Measurements from ENCODE around the gene DOK3. TPM values are rescaled to one million over a fixed set of nuclear protein-coding genes. Genes with fewer than 3 reads are reported as not detected.
A peak's percentile ranks its signal among the peaks of the same experiment; 100 is the strongest.

DOK3 gene
- total and polyA plus RNA-seq, 4 donors: 15.6 to 146 (median 47.8) TPM

DNA sequence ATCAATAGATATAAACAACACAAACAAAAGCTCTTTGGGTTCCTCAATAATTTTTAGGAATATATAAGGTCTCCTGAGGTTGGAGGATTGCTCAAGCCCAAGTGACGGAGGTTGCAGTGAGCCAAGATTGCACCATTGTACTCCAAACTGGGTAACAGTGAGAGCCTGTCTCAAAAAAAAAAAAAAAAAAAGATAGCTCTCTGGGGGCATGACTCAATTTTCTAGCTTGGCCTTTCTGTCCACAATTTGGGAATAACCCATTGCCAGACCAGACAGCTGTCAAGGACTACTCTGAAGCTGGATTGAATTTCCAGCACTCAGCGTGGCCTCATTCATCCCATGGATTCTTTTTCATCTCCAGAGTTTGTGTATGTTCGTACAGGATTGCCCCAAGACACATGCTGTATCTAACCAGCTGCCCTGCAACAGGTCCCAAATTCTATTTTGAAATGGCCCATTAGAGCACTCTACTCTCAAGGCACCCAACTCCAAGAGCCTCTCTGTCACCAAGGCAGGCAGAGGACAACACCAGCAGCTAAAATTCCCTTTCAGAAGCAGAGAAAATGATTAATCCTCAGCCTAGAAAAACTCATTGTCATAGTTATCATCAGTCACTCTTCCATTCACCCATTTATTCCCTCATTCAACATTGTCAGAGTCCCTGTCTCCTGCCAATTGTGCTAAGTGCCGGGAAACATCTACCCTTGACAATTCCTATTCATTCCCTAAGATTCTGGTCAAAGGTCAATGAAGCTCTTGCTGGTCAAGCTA is 36.0 kb upstream of the DOK3 start:
- H3K4me3 ChIP-seq: no peak overlapping the region
- peak in 2 of 3 donors; percentile 68 to 71 for DNase-seq
- peak overlapping the region; percentile 24 to 90 for H3K27ac ChIP-seq (ENCODE audit: low read depth in 1 of 2, low read length in 1 of 2)
- WGBS, 2 donors: 62 to 70% methylated on average over 4 of the region's 4 CpGs
- no peaks in the 10 kb centered on the region for H3K9me3 ChIP-seq (ENCODE audit: control insufficient read depth in 4 of 4, insufficient read depth in 3 of 4, low read length in 3 of 4)
- no peaks in the 10 kb centered on the region for H3K27me3 ChIP-seq (ENCODE audit: control insufficient read depth in 3 of 3, insufficient read depth in 3 of 3, low read length in 2 of 3)
- H3K9ac ChIP-seq (ENCODE audit: insufficient read depth in 1 of 2, low read length in 2 of 2): no peak overlapping the region
- peak; percentile 39 for ATAC-seq (ENCODE audit: insufficient read depth, low FRiP score)
- H3K4me1 ChIP-seq (ENCODE audit: control insufficient read depth in 5 of 5, insufficient read depth in 5 of 5, low read length in 5 of 5): peaks cover 6 to 23% (median 15%) of the 10 kb centered on the region in 5 donors
- peaks cover 1 to 8% (median 5%) of the 10 kb centered on the region in 4 donors for H3K36me3 ChIP-seq (ENCODE audit: control insufficient read depth in 4 of 4, insufficient read depth in 4 of 4, low read length in 4 of 4)
- TF ChIP-seq, protein P1, sequence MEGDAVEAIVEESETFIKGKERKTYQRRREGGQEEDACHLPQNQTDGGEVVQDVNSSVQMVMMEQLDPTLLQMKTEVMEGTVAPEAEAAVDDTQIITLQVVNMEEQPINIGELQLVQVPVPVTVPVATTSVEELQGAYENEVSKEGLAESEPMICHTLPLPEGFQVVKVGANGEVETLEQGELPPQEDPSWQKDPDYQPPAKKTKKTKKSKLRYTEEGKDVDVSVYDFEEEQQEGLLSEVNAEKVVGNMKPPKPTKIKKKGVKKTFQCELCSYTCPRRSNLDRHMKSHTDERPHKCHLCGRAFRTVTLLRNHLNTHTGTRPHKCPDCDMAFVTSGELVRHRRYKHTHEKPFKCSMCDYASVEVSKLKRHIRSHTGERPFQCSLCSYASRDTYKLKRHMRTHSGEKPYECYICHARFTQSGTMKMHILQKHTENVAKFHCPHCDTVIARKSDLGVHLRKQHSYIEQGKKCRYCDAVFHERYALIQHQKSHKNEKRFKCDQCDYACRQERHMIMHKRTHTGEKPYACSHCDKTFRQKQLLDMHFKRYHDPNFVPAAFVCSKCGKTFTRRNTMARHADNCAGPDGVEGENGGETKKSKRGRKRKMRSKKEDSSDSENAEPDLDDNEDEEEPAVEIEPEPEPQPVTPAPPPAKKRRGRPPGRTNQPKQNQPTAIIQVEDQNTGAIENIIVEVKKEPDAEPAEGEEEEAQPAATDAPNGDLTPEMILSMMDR (IDR thresholded peaks at IDR 0.05; ENCODE audit: control extremely low read depth, extremely low read depth): no peak

DNA sequence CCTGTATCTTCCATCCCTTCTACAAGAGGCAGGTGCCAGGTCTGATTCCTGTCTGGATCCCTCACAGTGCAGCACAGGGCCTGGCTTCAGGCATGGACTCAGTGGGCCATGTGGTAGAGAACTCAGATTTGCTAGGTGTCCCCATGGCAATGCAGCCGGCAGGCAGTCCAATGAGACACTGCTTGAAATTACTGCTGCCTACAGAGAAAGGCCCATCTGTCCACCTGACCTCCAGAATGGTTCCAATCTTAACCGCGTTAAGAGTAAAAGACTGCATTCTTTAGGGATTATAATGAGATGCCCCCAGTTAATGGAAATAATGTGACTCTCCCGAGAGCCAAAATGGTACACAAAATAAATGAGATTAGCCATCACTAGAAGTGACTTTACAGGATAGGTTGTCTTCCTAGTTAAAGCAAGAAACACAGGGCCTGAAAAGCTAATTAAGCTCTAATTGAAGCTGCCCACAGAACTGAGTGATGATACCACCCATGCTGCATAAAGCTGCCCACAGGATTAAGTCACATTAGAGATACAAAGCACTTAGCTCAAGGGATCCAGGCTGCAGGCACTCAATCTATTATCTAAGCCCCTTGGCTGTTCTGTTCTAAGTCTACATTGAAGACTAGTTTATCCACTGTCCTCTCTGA is 33.3 kb upstream of the DOK3 start:
- H3K27ac ChIP-seq (ENCODE audit: low read depth in 1 of 2, low read length in 1 of 2): no peak overlapping the region
- WGBS, 2 donors: 95 to 96% methylated on average over 4 of the region's 4 CpGs
- H3K36me3 ChIP-seq (ENCODE audit: control insufficient read depth in 4 of 4, insufficient read depth in 4 of 4, low read length in 4 of 4): peaks cover 3 to 13% (median 8%) of the 10 kb centered on the region in 4 donors

DNA sequence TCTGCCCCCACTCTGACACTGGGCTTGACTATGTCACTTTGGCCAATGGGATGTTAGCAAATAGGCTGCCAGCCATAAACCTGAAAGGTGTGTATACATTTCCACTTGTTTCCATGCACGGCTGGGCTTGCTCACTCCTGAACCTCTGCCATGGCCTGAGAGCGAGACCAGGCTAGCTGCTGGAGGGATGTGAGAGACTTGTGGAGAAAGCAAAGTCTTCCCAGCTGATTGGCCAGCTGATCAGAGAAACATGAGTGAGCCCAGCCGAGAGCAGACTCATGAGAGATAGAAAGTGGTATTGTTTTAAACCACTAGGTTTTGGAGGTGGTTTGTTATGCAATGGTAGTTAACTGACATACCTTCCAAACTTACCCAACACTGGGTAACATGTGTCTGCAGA is 30.8 kb upstream of the DOK3 start:
- ATAC-seq (ENCODE audit: insufficient read depth, low FRiP score) (no peak), DNase-seq (no peak)
- H3K4me1 ChIP-seq (ENCODE audit: control insufficient read depth in 5 of 5, insufficient read depth in 5 of 5, low read length in 5 of 5): peaks cover 0 to 34% (median 4%) of the 10 kb centered on the region in 5 donors
- WGBS, 2 donors: 51 to 78% methylated on average over 3 of the region's 3 CpGs
- no peaks in the 10 kb centered on the region for H3K27me3 ChIP-seq (ENCODE audit: control insufficient read depth in 3 of 3, insufficient read depth in 3 of 3, low read length in 2 of 3)
- TF ChIP-seq, protein P1 (IDR thresholded peaks at IDR 0.05; ENCODE audit: control extremely low read depth, extremely low read depth): no peak
- H3K36me3 ChIP-seq (ENCODE audit: control insufficient read depth in 4 of 4, insufficient read depth in 4 of 4, low read length in 4 of 4): peaks cover 12 to 30% (median 23%) of the 10 kb centered on the region in 4 donors
- no peak overlapping the region for H3K4me3 ChIP-seq
- no peaks in the 10 kb centered on the region for H3K9me3 ChIP-seq (ENCODE audit: control insufficient read depth in 4 of 4, insufficient read depth in 3 of 4, low read length in 3 of 4)
- H3K9ac ChIP-seq (ENCODE audit: insufficient read depth in 1 of 2, low read length in 2 of 2): no peak overlapping the region
- no peak overlapping the region for H3K27ac ChIP-seq (ENCODE audit: low read depth in 1 of 2, low read length in 1 of 2)

More for the DNA sequence above, 33.3 kb upstream of the DOK3 start:
- H3K9ac ChIP-seq (ENCODE audit: insufficient read depth in 1 of 2, low read length in 2 of 2): no peak overlapping the region
- TF ChIP-seq, protein P1 (IDR thresholded peaks at IDR 0.05; ENCODE audit: control extremely low read depth, extremely low read depth): no peak
- H3K4me1 ChIP-seq (ENCODE audit: control insufficient read depth in 5 of 5, insufficient read depth in 5 of 5, low read length in 5 of 5): peaks cover 6 to 34% (median 17%) of the 10 kb centered on the region in 5 donors
- no peak overlapping the region for H3K4me3 ChIP-seq
- DNase-seq (no peak), ATAC-seq (ENCODE audit: insufficient read depth, low FRiP score) (no peak)
- no peaks in the 10 kb centered on the region for H3K27me3 ChIP-seq (ENCODE audit: control insufficient read depth in 3 of 3, insufficient read depth in 3 of 3, low read length in 2 of 3)
- H3K9me3 ChIP-seq (ENCODE audit: control insufficient read depth in 4 of 4, insufficient read depth in 3 of 4, low read length in 3 of 4): no peaks in the 10 kb centered on the region
